Glomerular visceral epithelial cell (primary cell): ENCODE measurements around the gene CACNA1D.

ENCODE experiments used
- DNase-seq: peaks from one replicate; pipeline ENCODE4 v3.0.0-alpha.2; 2016; ENCODE audit errors: extremely low spot score

CACNA1D gene

DNA sequence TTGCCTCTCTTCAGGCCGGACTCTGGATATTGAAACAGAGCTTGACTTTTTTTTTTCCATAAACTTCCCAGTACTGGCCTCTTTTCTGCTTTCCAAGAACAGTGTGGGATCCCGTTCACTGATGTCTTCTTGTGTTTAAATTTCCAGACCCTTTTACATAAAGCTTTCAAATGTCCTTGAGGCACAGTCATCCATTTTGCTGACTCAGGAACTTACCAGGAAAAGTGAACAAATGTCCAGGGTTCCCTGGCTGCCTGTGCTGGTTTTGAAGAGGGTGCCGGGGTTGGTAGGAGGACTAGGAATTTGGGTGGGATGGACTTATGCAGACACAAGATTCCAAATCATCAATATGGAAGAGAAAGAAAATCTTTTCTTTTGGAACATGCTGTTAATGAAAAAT, 283.7 kb downstream of the CACNA1D start:
- no peak for DNase-seq

DNA sequence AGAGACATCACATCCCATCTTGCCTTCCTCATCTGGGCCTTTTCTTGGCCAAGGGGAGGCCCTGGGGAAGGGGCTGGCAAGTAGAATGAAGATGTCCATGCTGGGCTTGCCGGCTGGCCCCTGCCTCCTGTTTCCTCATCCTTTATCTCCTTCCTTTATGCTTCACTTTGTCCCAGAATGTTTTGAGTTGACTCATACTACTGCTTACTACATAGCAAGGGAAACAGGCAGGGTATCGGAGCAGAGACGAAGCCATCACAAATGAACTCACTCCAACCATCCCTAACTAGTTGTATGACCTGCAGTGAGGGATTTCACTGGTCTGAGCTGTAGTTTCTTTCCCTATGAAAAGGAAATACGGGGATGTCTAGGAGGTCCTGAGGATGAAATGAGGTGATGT, 285.8 kb downstream of the CACNA1D start:
- no peak for DNase-seq

DNA sequence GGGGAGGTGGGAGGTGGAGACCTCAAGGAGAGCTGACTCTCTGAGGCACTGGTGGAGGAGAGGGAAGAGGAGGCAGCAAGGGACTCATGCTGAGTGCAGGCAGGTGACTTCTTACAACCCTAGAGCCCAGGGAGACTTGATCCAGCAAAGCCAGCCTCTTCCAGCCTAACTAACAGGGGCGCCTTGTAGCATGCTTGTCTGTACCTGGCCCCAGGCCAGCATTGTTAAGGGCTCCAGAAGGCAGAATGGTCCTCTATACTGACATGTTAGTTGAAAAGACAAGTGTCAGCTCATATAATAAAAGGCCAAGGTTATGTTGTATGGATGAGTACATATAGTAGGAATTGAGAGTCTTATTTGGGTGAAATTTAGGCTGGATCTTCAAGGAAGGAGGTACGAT, 286.4 kb downstream of the CACNA1D start:
- DNase-seq, result no peak

GRCh38 chr3:53787016-53787415, 292.6 kb downstream of the CACNA1D start:
- no peak for DNase-seq

DNA sequence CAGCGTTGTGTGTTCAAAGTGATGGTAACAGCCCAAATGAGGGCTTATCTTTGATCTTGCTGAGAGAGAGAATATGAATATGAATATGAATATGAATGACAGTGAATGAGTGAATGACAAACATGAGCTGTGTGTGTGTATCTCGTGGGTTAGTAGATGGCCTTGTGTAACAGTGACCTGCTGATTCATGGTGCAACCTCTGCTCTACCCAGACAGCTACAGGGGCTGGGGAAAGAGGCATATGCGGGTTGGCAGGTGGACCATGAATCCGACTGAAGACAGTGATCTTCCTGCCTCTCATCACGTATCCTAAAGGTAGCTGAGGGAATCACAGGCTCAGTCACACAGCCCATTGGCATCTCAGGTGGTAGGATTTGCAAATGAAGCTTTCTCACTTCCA, 293.6 kb downstream of the CACNA1D start:
- DNase-seq, result no peak

DNA sequence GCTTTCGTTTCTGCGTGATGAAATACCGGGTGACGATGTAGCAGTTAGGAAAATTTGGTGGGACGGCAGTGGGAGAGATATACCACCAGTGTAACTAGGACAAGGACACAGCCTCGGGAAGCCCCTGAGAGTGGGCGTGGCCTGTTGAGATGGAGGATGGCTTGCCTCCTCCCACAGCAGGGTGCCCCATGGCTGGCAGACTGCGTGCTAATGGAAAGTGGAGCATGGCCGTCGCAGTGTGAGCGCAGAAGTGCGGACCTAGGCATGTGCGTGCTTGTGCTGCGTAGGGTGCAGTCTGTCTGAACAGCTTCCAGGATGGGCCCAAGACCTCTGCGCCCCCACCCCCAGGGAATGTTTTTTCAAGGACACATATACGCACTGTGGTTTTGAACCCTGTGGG, 295.0 kb downstream of the CACNA1D start:
- DNase-seq, result no peak

- DNase-seq, result no peak
Observed at GRCh38 chr3:53790470-53790869, 296.1 kb downstream of the CACNA1D start.

DNA sequence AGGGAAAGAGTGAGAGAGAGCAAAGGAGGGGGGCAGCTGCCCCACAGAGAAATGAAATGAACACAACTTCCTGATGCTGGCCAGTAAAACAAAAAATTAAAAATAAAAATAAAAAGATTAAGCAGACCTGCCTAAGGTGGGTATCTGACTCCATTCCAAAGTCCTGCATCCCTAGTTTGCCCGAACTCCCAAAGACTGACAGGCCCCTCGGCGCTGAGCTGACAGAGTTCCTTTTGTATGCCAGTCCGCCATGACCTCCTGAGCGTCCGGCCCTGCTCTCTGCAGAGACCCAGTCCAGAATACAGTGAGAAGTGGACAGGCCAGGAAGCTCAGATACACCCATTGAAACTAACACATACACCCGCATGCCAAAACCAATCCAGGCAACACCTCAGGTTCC, 296.9 kb downstream of the CACNA1D start:
- no peak for DNase-seq

DNA sequence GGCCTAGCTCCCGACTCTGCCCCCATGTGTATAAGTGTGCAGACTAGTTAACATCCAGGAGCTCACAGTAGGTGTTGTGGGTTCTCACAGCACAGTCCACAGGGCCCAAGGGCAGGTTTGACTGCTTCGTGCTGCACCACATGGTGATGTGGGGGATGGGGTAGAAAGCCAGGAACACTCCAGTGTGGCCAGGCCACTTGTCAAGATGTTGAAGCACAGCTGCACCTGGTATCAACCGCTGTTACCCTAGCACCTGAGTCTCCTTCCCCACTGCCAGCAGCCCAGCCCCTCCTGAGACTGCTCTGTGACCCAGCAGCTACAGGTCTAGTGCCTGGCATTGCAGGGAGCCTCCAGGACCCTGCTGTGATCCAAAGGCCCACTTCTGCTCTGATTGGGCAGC, 298.5 kb downstream of the CACNA1D start:
- no peak for DNase-seq

- peak; percentile 18 for DNase-seq
Observed at GRCh38 chr3:53794597-53794996, 300.2 kb downstream of the CACNA1D start.

GRCh38 chr3:53795176-53795575, 300.8 kb downstream of the CACNA1D start:
- no peak for DNase-seq

- DNase-seq, result no peak
Observed at GRCh38 chr3:53795789-53796560, 301.6 kb downstream of the CACNA1D start.

DNA sequence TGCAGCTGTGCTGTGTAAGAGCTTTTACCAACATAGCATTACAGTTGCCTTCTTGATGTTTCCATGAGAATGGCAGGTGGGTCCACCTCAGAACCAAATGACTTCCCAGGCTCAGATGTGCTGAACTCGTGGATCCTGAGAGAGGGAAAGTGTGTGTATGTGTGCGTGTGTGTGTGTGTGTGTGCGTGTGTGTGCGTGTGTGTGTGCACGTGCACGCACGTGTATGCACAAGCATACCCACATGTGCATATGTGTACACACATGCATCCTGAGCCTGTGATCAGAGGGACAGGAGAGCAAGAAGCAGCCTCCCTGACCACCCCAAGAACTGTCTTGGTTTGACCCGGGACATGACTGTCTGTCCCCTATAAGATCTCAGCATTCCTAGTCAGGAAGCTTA, 303.7 kb downstream of the CACNA1D start:
- no peak for DNase-seq

GRCh38 chr3:53799338-53799865, 305.0 kb downstream of the CACNA1D start:
- DNase-seq, result no peak

DNA sequence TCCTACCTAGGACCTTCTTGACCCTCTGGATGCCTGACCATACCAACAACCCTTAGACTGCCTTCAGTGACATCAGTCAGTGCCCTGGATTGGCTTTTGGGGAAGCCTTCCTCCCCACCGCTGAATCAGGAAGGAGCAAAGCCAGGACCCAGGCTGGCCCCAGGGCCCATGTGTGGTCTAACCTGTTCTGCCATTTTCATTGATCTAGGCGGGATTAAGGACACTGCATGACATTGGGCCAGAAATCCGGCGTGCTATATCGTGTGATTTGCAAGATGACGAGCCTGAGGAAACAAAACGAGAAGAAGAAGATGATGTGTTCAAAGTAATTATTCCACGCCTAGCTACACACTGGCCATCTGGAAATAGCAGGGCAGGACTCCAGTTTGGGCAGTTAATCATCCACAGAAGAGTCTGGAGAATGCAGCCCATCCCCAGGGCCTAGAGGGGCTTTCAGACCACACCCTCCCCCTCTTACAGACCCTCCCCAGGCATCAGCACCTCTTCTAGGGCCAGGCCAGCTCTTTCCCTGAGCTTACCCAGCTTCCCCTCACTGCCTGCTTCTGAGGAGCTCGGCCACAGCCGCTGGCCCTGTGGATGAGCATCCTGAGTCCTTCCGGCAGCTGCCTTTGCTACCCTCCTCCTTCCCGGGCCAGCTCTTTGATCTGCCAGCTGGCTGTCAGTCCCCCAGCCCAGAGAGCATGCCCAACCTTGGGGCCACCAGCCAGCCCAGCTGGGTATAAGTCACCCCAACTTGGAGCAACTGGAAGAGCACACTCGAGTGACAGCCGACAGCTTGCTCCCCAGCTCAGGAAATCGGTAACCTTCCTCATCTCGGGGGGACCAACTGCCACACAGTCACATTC, 305.9 kb downstream of the CACNA1D start:
- no peak for DNase-seq

GRCh38 chr3:53801319-53801718, 306.9 kb downstream of the CACNA1D start:
- no peak for DNase-seq

DNA sequence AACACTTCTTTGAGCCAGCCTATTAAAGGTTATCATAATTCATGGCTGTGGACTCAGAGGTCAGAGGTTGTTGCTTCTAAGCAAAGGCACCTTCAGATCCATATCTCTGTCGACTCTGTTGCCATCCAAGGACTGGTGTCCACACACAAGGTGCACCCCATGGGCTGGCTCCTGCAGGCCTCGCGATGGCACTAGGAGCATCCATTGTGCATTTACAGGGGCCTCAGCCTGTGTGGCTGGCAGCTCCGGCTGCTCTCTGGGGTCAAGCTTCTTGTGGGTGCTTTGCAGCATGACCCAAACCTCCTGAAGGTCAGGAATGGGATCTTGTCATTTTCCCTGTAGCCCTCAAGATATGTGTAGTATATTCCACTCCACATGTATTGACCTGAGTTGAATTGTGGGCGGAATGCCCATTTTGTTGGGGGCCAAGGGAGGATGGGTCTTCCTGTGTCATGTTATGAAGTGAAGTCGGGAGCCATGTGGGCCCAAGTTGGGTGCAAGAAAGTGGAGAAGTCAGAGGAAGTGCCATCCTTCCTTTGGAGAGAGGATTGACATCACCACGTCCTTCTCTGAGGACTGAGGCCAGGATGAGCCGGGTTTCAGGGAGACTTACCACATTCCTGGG, 308.0 kb downstream of the CACNA1D start:
- no peak for DNase-seq

DNA sequence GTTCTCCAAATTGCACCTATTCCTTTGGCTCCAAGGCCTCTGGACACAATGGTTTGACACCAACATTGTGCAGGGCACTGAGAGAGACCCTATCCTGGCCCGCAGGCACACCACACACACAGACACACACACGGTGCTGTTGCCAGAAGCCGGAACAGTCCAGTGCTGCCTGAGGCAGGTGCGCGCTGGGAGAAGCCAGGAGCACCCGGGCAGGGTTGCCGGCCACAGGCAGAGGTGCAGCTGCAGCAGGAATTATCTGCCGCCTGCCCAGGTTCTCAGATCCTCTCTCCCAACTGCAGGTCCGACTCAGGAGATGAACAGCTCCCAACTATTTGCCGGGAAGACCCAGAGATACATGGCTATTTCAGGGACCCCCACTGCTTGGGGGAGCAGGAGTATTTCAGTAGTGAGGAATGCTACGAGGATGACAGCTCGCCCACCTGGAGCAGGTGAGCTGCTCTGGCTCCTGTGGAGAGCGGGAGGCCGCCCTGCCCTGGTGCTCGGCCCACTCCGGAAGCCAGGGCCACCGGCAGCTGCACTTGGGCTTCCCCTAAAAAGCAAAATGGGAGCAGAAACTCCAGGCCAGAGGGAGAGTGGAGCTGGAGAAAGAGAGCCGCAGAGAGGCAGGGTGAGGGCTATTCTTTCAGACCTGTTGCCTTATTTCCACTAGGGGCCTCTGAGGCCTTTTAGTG, 308.9 kb downstream of the CACNA1D start:
- no peak for DNase-seq

DNA sequence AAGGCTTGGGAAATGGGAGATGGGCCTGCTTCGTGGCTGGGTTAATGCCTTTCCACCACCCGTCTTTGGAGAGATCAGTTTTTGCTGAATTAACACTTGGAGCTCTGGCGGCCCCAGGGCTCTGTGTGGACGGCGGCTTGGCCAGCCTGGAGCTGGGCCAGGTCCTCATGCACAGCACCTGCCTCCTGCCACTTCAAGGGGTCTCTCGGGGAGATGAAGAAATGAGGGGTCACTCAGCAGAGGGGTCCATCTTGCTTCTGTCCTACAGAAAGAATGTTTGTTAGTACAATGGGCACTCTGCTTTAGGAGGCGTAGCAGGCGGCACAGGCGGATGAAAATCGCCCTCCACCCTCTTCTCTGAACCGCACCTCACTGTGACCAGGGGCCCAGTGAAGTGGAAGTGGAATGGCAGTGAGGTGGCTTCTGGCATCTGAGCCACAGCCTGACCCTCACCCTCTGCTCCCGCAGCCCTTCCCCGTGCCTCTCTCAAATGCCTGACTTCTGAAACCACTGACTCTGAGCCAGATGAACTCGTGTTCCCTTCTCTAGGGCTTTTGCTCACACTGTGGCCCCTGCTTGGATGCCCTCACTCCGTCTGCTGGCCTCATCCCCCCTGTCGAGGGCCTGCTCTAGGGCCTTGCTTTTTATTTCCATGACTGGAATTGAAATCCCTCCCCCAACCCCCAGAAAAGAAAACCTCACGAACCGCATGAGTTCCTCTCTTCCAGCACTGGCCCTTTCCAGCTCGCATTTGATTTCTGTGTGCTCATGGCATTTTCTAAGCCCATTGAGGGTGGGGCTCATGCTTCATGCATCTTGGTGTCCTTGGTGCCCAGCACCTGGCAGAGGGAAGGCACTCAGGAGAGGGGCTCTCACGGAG, 309.6 kb downstream of the CACNA1D start:
- no peak for DNase-seq

DNA sequence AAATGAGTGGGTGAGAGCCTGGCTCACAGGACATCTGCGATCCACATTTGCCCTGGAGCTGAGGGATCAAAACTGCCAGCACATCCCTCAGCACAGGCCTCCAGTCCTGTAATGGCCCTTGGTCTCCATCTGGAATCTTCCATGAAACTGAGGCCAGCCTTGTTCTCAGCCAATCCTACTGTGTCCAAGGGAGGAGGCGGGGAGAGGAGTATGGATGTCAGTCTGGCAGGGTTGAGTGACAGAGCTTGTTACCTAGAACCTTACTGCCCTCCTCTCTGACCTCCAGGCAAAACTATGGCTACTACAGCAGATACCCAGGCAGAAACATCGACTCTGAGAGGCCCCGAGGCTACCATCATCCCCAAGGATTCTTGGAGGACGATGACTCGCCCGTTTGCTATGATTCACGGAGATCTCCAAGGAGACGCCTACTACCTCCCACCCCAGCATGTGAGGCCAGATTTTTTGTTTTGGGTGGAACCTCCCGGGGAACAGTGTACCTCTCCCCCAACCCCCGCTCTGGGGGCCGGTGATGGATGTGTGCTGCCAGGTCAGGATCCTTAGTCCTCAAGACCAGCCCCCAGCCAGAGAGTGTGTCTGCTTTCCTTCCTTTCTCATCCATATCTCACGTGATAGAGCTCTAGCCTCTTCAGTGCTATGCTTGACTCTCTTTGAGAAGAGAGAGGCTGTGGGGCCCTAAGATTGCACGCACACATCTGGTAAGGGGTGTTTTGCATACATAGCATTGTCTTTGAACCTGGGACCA, 310.5 kb downstream of the CACNA1D start:
- peak; percentile 67 for DNase-seq
